Measurements from ENCODE around the gene CYFIP2. TPM values are rescaled to one million over a fixed set of nuclear protein-coding genes. Genes with fewer than 3 reads are reported as not detected.

The CYFIP2 gene
- total and polyA plus RNA-seq, 10 of the 15 experiments (the other 5 are each of a cell fraction or from before 2014, with no cell fraction given): 43.4 to 173 (median 96.0) TPM

DNA sequence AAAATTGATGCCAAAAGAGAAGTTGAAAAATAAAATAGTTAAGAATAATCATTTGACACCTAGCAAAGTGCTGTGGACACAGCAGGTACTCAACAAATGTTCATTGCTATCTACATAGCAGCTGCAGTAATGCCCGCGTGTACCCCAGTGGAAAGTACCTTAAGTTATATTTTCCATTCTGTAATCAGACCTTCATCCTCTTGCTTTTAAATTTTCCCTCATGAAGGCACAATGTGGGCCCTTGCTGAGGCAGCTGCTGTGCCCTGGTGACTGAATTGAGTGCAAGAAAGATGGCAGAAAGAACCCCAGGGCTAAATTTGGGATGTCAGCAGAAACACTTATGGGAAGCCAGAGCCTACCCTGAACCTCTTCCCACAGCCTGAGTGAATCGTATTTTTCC is 65.9 kb downstream of the CYFIP2 start:
- Histone ChIP-seq H3K4me2 (ENCODE audit: control insufficient read depth, insufficient read depth) (no peak overlapping the region), H4K20me1 (ENCODE audit: control insufficient read depth, insufficient read depth) (no peaks in the 10 kb centered on the region), H3K79me2 (ENCODE audit: control insufficient read depth, insufficient read depth, low read length) (no peaks in the 10 kb centered on the region), H3K9ac (ENCODE audit: control insufficient read depth, insufficient read depth, low read length) (no peak overlapping the region), H2AFZ (ENCODE audit: control insufficient read depth, low read depth, low read length) (no peak overlapping the region), H3K27ac (ENCODE audit: control insufficient read depth, insufficient read depth) (no peak overlapping the region), H3K27me3 (replicated peaks in 1 of 2; ENCODE audit: control insufficient read depth in 2 of 2, insufficient read depth in 2 of 2, low read length in 1 of 2) (no peaks in the 10 kb centered on the region), H3K36me3 (ENCODE audit: control insufficient read depth in 2 of 2, insufficient read depth in 2 of 2, low read length in 1 of 2) (peaks cover 15 to 43% of the 10 kb centered on the region in 2 experiments), H3K4me1 (ENCODE audit: control insufficient read depth, insufficient read depth, low read length) (no peaks in the 10 kb centered on the region), H3K4me3 (no peak overlapping the region), H3K9me3 (replicated peaks; ENCODE audit: control insufficient read depth, insufficient read depth, low read length) (no peaks in the 10 kb centered on the region)
- POLR2A ChIA-PET: no interaction called here
- no TSS peak for BruUV-seq (replicated peaks)
- in situ Hi-C loops (cut with MboI): no loop called here
- FAIRE-seq (no peak), DNase-seq (ENCODE audit: low read depth, low spot score) (no peak), ATAC-seq (no peak)
- SMC1A ChIA-PET (ENCODE audit: uncharacterized antibody, unreplicated experiment): no interaction called here
- CTCF ChIA-PET: interaction anchor here (6.7 kb wide), 1 partner anchor 80 kb away, joined by 111 read pairs; no protein-coding TSS in a partner anchor
- WGBS (ENCODE audit: insufficient coverage, insufficient replicate concordance, low lambda C conversion rate, missing lambda C conversion rate): 93% methylated on average over 3 of the region's 3 CpGs
- intact Hi-C loops (cut with micrococcal nuclease; ENCODE audit: unreplicated experiment): no loop called here
- RAD21 ChIA-PET (ENCODE audit: unreplicated experiment): no interaction called here
- TF ChIP-seq, protein P1, sequence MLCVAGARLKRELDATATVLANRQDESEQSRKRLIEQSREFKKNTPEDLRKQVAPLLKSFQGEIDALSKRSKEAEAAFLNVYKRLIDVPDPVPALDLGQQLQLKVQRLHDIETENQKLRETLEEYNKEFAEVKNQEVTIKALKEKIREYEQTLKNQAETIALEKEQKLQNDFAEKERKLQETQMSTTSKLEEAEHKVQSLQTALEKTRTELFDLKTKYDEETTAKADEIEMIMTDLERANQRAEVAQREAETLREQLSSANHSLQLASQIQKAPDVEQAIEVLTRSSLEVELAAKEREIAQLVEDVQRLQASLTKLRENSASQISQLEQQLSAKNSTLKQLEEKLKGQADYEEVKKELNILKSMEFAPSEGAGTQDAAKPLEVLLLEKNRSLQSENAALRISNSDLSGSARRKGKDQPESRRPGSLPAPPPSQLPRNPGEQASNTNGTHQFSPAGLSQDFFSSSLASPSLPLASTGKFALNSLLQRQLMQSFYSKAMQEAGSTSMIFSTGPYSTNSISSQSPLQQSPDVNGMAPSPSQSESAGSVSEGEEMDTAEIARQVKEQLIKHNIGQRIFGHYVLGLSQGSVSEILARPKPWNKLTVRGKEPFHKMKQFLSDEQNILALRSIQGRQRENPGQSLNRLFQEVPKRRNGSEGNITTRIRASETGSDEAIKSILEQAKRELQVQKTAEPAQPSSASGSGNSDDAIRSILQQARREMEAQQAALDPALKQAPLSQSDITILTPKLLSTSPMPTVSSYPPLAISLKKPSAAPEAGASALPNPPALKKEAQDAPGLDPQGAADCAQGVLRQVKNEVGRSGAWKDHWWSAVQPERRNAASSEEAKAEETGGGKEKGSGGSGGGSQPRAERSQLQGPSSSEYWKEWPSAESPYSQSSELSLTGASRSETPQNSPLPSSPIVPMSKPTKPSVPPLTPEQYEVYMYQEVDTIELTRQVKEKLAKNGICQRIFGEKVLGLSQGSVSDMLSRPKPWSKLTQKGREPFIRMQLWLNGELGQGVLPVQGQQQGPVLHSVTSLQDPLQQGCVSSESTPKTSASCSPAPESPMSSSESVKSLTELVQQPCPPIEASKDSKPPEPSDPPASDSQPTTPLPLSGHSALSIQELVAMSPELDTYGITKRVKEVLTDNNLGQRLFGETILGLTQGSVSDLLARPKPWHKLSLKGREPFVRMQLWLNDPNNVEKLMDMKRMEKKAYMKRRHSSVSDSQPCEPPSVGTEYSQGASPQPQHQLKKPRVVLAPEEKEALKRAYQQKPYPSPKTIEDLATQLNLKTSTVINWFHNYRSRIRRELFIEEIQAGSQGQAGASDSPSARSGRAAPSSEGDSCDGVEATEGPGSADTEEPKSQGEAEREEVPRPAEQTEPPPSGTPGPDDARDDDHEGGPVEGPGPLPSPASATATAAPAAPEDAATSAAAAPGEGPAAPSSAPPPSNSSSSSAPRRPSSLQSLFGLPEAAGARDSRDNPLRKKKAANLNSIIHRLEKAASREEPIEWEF (IDR thresholded peaks at IDR 0.05; ENCODE audit: insufficient replicate concordance, low read depth, low read length): no peak
- TF ChIP-seq, protein P2, sequence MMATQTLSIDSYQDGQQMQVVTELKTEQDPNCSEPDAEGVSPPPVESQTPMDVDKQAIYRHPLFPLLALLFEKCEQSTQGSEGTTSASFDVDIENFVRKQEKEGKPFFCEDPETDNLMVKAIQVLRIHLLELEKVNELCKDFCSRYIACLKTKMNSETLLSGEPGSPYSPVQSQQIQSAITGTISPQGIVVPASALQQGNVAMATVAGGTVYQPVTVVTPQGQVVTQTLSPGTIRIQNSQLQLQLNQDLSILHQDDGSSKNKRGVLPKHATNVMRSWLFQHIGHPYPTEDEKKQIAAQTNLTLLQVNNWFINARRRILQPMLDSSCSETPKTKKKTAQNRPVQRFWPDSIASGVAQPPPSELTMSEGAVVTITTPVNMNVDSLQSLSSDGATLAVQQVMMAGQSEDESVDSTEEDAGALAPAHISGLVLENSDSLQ (IDR thresholded peaks at IDR 0.05): no peak
- TF ChIP-seq, protein P3, sequence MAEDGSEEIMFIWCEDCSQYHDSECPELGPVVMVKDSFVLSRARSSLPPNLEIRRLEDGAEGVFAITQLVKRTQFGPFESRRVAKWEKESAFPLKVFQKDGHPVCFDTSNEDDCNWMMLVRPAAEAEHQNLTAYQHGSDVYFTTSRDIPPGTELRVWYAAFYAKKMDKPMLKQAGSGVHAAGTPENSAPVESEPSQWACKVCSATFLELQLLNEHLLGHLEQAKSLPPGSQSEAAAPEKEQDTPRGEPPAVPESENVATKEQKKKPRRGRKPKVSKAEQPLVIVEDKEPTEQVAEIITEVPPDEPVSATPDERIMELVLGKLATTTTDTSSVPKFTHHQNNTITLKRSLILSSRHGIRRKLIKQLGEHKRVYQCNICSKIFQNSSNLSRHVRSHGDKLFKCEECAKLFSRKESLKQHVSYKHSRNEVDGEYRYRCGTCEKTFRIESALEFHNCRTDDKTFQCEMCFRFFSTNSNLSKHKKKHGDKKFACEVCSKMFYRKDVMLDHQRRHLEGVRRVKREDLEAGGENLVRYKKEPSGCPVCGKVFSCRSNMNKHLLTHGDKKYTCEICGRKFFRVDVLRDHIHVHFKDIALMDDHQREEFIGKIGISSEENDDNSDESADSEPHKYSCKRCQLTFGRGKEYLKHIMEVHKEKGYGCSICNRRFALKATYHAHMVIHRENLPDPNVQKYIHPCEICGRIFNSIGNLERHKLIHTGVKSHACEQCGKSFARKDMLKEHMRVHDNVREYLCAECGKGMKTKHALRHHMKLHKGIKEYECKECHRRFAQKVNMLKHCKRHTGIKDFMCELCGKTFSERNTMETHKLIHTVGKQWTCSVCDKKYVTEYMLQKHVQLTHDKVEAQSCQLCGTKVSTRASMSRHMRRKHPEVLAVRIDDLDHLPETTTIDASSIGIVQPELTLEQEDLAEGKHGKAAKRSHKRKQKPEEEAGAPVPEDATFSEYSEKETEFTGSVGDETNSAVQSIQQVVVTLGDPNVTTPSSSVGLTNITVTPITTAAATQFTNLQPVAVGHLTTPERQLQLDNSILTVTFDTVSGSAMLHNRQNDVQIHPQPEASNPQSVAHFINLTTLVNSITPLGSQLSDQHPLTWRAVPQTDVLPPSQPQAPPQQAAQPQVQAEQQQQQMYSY (CRISPR knock-in tag; IDR thresholded peaks at IDR 0.05): no peak
- TF ChIP-seq NBN (IDR thresholded peaks at IDR 0.05) (no peak), EGR1 (IDR thresholded peaks at IDR 0.05; ENCODE audit: borderline replicate concordance in 1 of 2, low read depth in 2 of 2, low read length in 2 of 2) (no peak), TAF1 (IDR thresholded peaks at IDR 0.05; ENCODE audit: borderline replicate concordance, low read depth, low read length) (no peak), ZNF384 (IDR thresholded peaks at IDR 0.05; ENCODE audit: borderline replicate concordance, low read depth, low read length) (no peak), SUZ12 (IDR thresholded peaks at IDR 0.05; ENCODE audit: unreplicated experiment) (no peak), SP1 (IDR thresholded peaks at IDR 0.05; ENCODE audit: low read depth, low read length) (no peak), MEF2A (IDR thresholded peaks at IDR 0.05; ENCODE audit: insufficient read depth, low read depth, low read length) (no peak)
- TF ChIP-seq, protein P4, sequence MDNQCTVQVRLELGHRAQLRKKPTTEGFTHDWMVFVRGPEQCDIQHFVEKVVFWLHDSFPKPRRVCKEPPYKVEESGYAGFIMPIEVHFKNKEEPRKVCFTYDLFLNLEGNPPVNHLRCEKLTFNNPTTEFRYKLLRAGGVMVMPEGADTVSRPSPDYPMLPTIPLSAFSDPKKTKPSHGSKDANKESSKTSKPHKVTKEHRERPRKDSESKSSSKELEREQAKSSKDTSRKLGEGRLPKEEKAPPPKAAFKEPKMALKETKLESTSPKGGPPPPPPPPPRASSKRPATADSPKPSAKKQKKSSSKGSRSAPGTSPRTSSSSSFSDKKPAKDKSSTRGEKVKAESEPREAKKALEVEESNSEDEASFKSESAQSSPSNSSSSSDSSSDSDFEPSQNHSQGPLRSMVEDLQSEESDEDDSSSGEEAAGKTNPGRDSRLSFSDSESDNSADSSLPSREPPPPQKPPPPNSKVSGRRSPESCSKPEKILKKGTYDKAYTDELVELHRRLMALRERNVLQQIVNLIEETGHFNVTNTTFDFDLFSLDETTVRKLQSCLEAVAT (IDR thresholded peaks at IDR 0.05): no peak
- TF ChIP-seq, protein P5, sequence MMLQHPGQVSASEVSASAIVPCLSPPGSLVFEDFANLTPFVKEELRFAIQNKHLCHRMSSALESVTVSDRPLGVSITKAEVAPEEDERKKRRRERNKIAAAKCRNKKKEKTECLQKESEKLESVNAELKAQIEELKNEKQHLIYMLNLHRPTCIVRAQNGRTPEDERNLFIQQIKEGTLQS (IDR thresholded peaks at IDR 0.05; ENCODE audit: borderline replicate concordance, extremely low read depth, low read depth, low read length): no peak
